ENCODE measurements around the gene MPZL2.

MPZL2 gene

DNA sequence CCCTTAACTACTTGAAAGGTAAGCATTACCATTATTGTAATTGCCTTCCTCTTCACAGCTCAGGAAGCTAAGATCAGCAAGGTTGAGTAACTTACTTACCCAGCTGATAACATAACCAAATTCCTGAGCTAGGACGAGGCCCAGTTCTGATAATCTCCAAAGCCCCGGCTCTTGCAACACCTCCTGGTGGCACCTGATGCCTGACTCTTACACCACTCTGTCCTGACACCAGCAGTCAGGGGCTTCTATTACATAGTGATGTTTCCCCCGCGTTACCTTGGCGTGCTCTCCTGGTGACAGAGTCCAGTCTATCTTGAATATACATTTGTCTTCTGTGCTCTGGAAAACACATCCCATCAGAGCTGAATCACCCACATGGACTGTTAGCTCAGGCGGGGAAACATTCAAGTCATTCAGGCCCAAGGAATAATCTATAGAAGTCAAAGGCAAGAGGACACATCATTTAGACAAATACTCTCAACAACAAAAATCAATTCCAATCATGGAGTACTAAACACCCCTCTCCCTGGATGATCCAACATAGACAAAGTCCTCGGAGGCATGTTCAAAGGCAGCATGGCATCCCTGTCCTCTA, 51.9 kb downstream of the MPZL2 start:
- in situ Hi-C loops (cut with HindIII; ENCODE audit: low pct_ligation_motif_present, low pct_unique_long_range_greater_than_20kb, low sequenced_read_pairs): no loop called here
- no peak for DNase-seq

DNA sequence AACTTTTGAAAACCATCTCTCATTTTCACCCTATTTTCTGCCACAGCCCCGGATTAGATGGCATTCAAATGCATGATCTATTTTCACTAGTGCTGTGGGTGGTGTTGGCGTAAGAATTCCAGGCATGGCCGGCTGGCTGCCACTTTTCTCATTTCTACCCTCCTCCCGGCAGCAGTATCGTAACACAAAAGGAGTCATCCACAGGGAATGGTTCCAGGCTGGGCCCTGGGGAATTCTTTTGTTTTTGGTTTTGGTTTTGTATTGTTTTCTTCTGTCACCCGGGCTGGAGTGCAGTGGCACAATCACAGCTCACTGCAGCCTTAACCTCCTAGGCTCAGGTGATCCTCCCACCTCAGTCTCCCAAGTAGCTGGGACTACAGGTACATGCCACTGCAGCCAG, 53.1 kb downstream of the MPZL2 start:
- DNase-seq: no peak

DNA sequence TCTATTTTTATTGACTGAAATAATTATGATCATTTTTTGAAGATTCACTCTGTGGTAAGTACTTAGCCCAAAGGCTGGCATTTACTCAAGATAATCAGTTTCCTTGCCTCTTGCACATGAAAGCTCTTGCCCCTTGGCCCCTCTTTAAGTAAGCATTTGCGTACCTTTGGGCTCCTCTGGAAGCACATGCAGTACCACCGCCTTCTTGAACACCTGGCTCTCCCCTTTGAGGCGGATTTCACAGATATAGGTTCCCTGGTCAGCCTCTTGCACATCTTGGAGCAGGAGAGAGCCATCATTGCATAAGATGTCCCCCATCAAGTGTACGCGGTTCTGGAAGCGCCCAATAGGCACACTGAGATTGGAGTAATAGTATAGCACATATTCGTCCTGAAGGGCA, 53.8 kb downstream of the MPZL2 start:
- in situ Hi-C loops (cut with HindIII; ENCODE audit: low pct_ligation_motif_present, low pct_unique_long_range_greater_than_20kb, low sequenced_read_pairs): no loop called here
- DNase-seq: no peak

More for the DNA sequence above, 53.1 kb downstream of the MPZL2 start:
- in situ Hi-C loops (cut with HindIII; ENCODE audit: low pct_ligation_motif_present, low pct_unique_long_range_greater_than_20kb, low sequenced_read_pairs): no loop called here

DNA sequence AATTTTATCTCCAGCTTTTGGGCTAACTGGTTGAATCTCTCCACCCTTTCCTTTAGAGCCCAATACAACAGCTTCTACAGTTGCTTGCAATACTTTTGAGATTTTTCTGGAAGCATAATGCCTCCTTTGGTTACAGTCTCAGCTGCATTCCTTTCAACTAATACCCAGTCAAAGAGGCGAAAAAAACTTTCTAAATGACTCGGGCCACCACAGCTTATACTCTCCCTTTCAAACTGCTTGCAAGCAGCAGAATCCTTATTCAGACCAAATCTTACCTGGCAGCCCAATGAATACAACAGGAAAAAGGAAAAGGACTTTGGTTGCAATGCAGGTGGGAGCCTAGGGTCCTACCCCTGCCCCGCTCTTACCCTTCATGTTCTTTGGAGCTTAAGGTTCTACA, 55.1 kb downstream of the MPZL2 start:
- in situ Hi-C loops (cut with HindIII; ENCODE audit: low pct_ligation_motif_present, low pct_unique_long_range_greater_than_20kb, low sequenced_read_pairs): no loop called here
- no peak for DNase-seq

DNA sequence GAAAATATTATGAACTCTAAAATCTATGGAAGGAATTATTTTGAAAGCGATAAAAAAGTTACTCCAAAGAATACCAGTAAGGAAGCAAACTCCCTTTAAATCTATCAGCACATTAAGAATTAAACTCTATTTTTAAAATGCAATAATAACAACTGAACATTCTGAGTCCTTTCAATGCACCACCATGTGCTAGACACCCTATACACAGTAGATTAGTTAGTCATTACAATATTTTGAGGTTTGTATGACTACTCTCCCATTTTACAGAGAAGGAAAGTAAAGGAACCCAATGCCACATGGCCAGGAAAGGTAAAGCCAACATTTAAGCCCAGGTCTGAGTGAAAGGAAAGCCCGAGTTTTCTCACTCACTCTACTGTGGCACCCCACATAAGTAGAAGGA, 57.0 kb downstream of the MPZL2 start:
- in situ Hi-C loops (cut with HindIII; ENCODE audit: low pct_ligation_motif_present, low pct_unique_long_range_greater_than_20kb, low sequenced_read_pairs): no loop called here
- no peak for DNase-seq

DNA sequence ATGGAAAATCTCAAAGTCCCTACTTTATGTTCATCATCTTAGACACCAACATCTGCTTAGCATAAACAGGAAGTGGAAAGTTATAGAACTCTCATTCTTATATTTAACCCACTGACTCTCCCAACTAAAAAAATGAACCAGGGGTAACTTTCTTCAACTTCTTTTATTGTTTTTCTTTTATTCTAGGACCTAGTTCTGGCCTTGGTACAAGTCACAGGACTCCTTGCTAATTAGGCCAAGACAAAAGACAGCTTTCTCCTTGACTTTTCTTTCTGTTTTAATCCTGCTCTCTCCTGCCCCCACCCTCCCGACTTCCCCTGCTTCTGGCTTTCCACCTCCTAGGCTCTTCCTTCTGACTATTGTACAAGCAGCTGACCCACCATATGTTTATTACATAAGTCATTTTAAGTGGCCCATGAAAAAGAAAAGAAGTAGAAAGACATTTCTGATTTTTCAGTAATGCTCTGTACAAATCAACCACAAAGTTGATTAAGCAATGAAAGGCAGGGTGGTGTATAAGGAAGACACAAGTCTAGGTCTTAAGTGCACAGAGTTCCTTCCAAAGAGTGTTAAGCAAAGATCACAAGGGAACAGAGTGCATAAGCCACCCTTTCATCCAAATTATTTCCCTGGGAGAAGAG, 57.6 kb downstream of the MPZL2 start:
- in situ Hi-C loops (cut with HindIII; ENCODE audit: low pct_ligation_motif_present, low pct_unique_long_range_greater_than_20kb, low sequenced_read_pairs): no loop called here
- no peak for DNase-seq

DNA sequence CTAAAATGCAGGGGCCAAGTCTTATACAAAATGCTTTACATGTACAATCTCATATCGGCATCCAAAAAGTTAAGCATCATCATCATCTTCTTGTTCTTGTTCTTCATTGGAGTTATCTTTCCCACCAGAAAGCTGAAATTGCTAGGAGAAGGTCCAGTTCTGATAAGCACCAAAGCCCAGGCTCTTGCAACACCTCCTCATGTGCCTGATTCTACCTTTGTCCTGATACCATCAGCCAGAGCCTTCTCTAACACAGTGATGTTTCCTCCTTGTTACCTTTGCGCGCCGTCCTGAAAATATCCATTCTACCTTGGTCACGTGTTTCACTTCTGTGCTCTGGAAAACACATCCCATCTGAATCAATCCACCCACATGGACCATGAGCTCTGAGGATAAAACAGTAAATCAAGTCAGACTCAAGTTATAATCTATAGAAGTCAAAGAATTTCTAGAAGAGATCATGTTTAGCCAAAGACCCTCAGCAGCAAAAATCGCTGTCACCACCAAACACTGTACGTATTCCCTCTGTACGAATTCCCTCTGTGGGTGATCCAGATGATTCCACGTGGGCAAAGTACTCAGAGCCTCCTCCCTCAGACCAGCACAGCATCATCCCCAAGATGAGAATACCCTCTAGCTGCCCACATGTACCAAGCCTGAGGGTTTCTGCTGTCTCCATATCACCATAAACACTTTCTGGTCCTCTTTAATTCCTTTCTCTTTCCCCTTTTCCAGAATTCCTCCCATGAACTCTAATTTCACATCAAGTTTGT, 58.3 kb downstream of the MPZL2 start:
- in situ Hi-C loops (cut with HindIII; ENCODE audit: low pct_ligation_motif_present, low pct_unique_long_range_greater_than_20kb, low sequenced_read_pairs): no loop called here
- no peak for DNase-seq
